ENCODE measurements around the gene CTNND2. TPM values are rescaled to one million over a fixed set of nuclear protein-coding genes. Genes with fewer than 3 reads are reported as not detected.

Gene CTNND2
- polyA plus RNA-seq, 1 donor from 2014 or later = 67.0 TPM

DNA sequence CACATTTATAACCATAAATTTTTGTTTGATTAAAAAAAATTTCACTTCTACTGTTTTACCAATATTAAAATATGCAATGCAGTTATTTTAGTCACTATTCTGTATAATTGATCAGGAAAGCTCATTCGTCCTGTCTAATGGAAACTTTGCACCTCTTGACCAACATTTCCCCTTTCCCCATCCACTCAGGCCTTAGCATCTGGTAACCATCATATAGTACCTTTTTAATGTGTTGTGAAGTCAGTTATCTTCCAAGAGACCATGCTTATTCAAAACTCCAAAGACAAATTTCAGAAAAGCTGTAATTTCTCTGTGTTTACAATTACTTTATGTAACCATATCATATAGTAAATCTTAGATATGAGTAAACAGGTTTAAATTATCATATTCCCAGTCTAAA, 145.9 kb downstream of the CTNND2 start:
- no peaks in the 10 kb centered on the region for H4K20me1 ChIP-seq (ENCODE audit: insufficient read depth)
- no peaks in the 10 kb centered on the region for H3F3A ChIP-seq (ENCODE audit: insufficient read depth, low read length, poor library complexity, severe bottlenecking)
- H3K9me3 ChIP-seq (ENCODE audit: low read length) = no peaks in the 10 kb centered on the region
- no peaks in the 10 kb centered on the region for H3K36me3 ChIP-seq (ENCODE audit: insufficient read depth, low read length)
- no peak for TF ChIP-seq POLR2AphosphoS5 (IDR thresholded peaks at IDR 0.05)
- H3K9ac ChIP-seq (ENCODE audit: low read length) = no peak overlapping the region
- H2AFZ ChIP-seq (ENCODE audit: low read depth, low read length) = no peak overlapping the region
- H3K27ac ChIP-seq (ENCODE audit: low read length) = no peak overlapping the region
- H3K4me3 ChIP-seq (ENCODE audit: low read length) = no peak overlapping the region
- peaks cover 3% of the 10 kb centered on the region for H3K79me2 ChIP-seq (replicated peaks; ENCODE audit: insufficient read depth, low read length)
- H3K9me2 ChIP-seq (ENCODE audit: insufficient read depth, low read length) = no peaks in the 10 kb centered on the region
- H3K27me3 ChIP-seq (ENCODE audit: insufficient read depth, low read depth, low read length) = no peaks in the 10 kb centered on the region
- no peak overlapping the region for H3K4me2 ChIP-seq (ENCODE audit: low read length)

- H3K79me2 ChIP-seq (replicated peaks; ENCODE audit: insufficient read depth, low read length) = peaks cover 3% of the 10 kb centered on the region
- H3K9ac ChIP-seq (ENCODE audit: low read length) = no peak overlapping the region
- no peaks in the 10 kb centered on the region for H3K9me2 ChIP-seq (ENCODE audit: insufficient read depth, low read length)
- H3K4me2 ChIP-seq (ENCODE audit: low read length) = no peak overlapping the region
- no peaks in the 10 kb centered on the region for H3K27me3 ChIP-seq (ENCODE audit: insufficient read depth, low read depth, low read length)
- TF ChIP-seq EP300 (conservative IDR thresholded peaks at IDR 0.05; ENCODE audit: poor library complexity, severe bottlenecking) (no peak), POLR2AphosphoS5 (IDR thresholded peaks at IDR 0.05) (no peak), TAF1 (IDR thresholded peaks at IDR 0.05; ENCODE audit: low read depth) (no peak), REST (IDR thresholded peaks at IDR 0.05; ENCODE audit: borderline replicate concordance) (no peak), RAD21 (conservative IDR thresholded peaks at IDR 0.05) (no peak), SMC3 (conservative IDR thresholded peaks at IDR 0.05; ENCODE audit: poor library complexity) (no peak), CTCF (IDR thresholded peaks at IDR 0.05; ENCODE audit: poor library complexity, severe bottlenecking) (no peak)
- H3K9me3 ChIP-seq (ENCODE audit: low read length) = no peaks in the 10 kb centered on the region
- H2AFZ ChIP-seq (ENCODE audit: low read depth, low read length) = no peak overlapping the region
- no peaks in the 10 kb centered on the region for H3K36me3 ChIP-seq (ENCODE audit: insufficient read depth, low read length)
- no peaks in the 10 kb centered on the region for H3F3A ChIP-seq (ENCODE audit: insufficient read depth, low read length, poor library complexity, severe bottlenecking)
- H3K27ac ChIP-seq (ENCODE audit: low read length) = no peak overlapping the region
- H4K20me1 ChIP-seq (ENCODE audit: insufficient read depth) = no peaks in the 10 kb centered on the region
- H3K4me3 ChIP-seq (ENCODE audit: low read length) = no peak overlapping the region
Observed at GRCh38 chr5:11757661-11758060, 146.6 kb downstream of the CTNND2 start.

DNA sequence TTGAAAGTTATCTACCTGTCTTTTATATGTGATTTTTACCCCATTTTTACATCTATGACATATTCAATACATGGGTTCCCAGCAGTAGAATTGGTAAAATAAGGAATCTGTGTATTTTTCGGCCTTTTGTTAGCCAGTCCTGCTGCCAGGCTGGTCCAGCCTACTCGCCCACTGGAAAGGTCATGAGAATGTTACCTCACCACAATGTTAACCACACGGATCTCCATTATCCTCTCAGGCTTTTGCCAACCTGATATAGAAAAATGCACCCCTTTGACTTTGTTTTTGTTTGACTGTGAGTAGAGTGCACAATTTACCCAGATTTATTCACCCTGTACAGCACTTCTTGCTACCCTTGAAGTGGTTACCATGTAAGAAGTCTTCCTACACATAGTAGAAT, 167.2 kb downstream of the CTNND2 start:
- no peaks in the 10 kb centered on the region for H3F3A ChIP-seq (ENCODE audit: insufficient read depth, low read length, poor library complexity, severe bottlenecking)
- no peaks in the 10 kb centered on the region for H3K27me3 ChIP-seq (ENCODE audit: insufficient read depth, low read depth, low read length)
- no peaks in the 10 kb centered on the region for H3K79me2 ChIP-seq (replicated peaks; ENCODE audit: insufficient read depth, low read length)
- no peaks in the 10 kb centered on the region for H3K9me3 ChIP-seq (ENCODE audit: low read length)
- no peak overlapping the region for H2AFZ ChIP-seq (ENCODE audit: low read depth, low read length)
- no peak for TF ChIP-seq MXI1 (conservative IDR thresholded peaks at IDR 0.05; ENCODE audit: poor library complexity, severe bottlenecking)
- no peak for TF ChIP-seq EZH2 (IDR thresholded peaks at IDR 0.05; ENCODE audit: borderline replicate concordance, insufficient read depth, low read length, poor library complexity, severe bottlenecking)
- TF ChIP-seq TAF1 (IDR thresholded peaks at IDR 0.05; ENCODE audit: low read depth) = no peak
- no peak for TF ChIP-seq SMC3 (conservative IDR thresholded peaks at IDR 0.05; ENCODE audit: poor library complexity)
- no peak for TF ChIP-seq EP300 (conservative IDR thresholded peaks at IDR 0.05; ENCODE audit: poor library complexity, severe bottlenecking)
- no peak for TF ChIP-seq REST (IDR thresholded peaks at IDR 0.05; ENCODE audit: borderline replicate concordance)
- H4K20me1 ChIP-seq (ENCODE audit: insufficient read depth) = no peaks in the 10 kb centered on the region
- no peaks in the 10 kb centered on the region for H3K36me3 ChIP-seq (ENCODE audit: insufficient read depth, low read length)
- H3K9me2 ChIP-seq (ENCODE audit: insufficient read depth, low read length) = no peaks in the 10 kb centered on the region
- no peak overlapping the region for H3K27ac ChIP-seq (ENCODE audit: low read length)
- H3K4me2 ChIP-seq (ENCODE audit: low read length) = no peak overlapping the region
- H3K9ac ChIP-seq (ENCODE audit: low read length) = no peak overlapping the region
- H3K4me3 ChIP-seq (ENCODE audit: low read length) = no peak overlapping the region
